SH-SY5Y (cell line): Measurements from ENCODE around the gene LETM1.

ENCODE experiments used
- GATA2 ChIP-seq: IDR thresholded peaks from 2 replicates; pipeline ENCODE4 v1.6.1; 2011; ENCODE audit warnings: mild to moderate bottlenecking, low read depth, low read length
- GATA3 ChIP-seq: IDR thresholded peaks from 2 replicates; pipeline ENCODE4 v1.6.1; 2011; ENCODE audit warnings: low read depth, mild to moderate bottlenecking, low read length, moderate library complexity

DNA sequence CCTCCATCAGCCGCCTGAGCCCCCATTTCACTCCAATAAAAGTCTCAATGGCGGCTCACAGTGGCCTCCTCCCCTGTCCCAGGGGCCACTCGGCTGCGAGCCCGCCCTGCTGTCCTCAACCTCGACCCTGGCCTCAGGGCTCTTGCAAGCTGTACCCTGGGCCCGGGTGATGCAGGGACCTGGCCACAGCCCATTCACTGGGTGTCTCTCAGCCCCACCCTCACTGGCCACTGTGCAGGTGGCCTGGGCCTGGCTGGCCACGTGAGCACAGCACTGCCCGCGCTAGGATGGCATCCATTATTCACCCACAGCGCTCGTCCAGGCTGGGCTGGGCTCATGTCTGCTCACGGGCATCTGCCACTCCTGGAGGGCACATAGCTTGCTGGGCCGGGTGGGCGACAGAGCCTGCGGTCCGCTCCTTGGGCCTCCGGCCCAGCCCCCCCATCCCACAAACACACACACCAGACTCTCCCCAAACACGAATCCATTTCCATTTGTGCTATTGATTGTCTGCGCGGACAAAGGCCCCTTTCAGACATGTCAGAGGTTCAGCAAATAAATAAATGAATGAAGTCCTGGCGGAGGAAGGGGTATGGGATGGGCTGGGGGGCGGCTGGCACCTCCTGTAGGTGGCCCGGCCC lies 79.3 kb downstream of the LETM1 start:
- TF ChIP-seq GATA2 = no peak
- TF ChIP-seq GATA3 = no peak
